GM19324 (cell line): ENCODE results near the gene EXD3.
"Not testable (repeated sequence)": the region's sequence is repeated elsewhere in the genome, so short reads cannot be mapped to it uniquely, and the experiment has no call there.

ENCODE experiments used
- ATAC-seq: cut with Tn5 transposase; IDR thresholded peaks from one replicate; pipeline ENCODE4 v1.9.1; 2021; ENCODE audit warnings: mild to moderate bottlenecking, moderate library complexity; ENCODE audit not compliant: unreplicated experiment, low FRiP score

Gene EXD3

GRCh38 chr9:137352511-137353222 is 70.3 kb downstream of the EXD3 start:
- ATAC-seq = no peak

- ATAC-seq = no peak
Observed at GRCh38 chr9:137351781-137352501, 71.0 kb downstream of the EXD3 start.

DNA sequence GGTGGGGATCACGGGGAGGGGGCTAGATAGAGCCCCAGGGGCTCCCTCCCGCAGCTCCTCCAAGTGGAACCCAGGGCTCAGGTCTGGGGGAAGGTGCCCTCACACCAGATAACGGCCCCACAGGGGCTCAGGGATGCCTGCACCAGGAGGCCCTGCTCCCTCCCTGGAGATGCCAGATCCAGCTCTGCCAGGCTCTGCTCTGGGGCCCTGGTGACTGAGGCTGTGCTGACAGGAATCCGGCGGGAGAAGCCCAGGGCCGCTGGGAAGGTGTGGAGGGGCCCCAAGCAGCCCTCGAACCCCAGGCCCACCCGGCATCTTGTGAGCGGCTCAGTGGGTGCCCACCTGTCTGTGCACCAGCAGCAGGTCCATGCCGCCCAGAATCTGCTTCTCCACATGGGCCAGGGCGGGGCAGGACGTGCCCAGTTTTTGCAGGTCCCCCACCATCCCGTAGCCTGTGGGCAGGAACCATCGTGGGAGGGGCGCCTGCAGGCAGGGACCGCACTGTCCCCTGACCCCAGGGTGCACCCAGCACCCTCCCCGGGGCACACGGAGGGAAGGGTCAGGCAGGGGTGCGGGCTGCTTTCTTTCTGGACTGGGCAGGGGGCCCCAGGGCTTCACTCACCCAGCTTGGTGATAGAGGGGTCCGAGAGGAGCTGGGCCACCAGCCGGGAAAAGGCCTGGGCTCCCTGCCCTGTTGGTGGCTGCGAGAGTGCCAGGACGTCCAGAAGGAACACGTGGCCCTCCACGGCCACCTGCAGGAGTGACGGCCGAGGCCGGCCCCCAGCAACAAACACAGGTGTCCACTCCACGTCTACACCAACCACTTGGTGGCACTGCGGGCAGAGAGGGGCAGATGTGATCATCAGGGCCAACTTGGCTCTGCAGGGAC is 72.0 kb downstream of the EXD3 start:
- no peak for ATAC-seq

DNA sequence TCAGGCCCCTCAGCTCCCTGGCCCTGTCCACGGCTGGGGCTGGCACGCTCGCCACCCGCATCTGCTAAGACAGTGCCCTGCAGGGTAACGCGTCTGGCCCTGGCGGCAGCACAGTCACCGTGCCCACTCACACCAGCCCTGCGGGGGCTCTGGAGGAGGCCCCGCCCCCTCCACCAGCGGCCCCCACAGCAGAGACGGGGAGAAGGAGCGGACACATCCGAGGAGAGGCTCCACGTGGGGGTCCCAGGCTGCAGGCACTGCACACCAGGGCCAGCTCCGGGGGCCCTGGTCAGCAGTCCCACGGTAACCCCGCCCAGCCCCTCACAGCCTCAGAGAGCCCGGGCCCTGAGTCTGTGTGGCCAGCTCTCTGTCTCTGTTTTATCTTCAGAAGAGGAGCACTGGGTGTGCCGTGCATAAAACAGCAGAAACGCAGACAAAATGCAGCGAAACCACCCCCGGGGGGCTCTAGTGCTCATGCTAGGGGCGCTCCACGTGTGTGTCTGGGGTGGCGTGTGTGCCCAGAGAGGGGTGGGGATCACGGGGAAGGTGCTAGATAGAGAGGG is 73.4 kb downstream of the EXD3 start:
- ATAC-seq = no peak

DNA sequence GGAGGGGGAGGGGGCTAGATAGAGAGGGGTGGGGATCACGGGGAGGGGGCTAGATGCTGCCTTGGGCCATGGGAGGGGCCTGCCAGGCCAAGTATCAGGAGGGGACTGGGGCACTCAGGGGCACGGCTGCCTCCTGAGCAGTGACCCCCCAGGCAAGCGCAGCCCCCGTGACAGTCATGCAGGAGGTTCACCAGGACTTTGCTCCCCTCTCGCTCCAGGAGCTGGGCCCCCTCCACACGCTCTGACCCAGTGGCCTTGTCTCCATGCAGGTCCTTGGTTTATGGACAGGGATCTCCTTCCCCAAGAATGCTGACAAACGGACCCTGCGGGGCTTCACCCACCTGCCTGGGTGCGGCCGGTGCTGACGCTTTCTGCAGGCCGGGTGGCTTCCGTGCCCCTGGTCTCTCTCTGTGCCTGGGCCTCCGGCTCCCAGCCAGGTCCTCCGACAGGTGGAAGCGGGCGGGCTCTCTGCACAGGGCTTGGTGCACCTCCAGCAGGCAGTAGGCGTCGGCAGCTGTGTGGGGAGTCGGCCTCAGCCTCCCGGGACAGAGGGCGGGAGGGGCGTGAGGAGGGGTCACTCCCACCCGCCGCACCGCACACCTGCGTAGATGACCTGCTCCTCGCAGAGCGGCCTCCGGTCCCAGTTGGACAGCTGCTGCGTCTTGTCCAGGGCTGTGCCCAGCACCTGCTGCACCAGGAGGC is 74.0 kb downstream of the EXD3 start:
- ATAC-seq = no peak

GRCh38 chr9:137347928-137348327 is 75.0 kb downstream of the EXD3 start:
- no peak for ATAC-seq

DNA sequence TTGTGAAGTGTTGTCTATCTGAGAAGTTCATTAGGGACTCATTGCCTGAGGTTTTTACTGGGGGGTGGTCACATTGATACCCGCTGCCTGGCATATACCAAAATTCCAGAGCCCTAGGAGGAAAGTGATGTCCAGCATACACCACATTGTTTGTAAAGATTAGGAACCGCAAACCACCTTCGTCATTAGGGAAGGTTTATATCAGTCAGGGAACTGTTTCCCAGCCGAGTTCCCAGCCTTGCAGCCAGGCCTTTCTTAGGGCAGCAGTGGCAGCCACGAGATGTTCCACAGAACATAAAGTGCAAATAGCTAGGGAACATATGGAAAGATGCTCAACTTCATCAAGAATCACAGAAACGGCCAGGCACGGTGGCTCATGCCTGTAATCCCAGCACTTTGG is 80.5 kb downstream of the EXD3 start:
- ATAC-seq = no peak

- ATAC-seq = no peak
Observed at GRCh38 chr9:137341227-137341626, 81.7 kb downstream of the EXD3 start.

DNA sequence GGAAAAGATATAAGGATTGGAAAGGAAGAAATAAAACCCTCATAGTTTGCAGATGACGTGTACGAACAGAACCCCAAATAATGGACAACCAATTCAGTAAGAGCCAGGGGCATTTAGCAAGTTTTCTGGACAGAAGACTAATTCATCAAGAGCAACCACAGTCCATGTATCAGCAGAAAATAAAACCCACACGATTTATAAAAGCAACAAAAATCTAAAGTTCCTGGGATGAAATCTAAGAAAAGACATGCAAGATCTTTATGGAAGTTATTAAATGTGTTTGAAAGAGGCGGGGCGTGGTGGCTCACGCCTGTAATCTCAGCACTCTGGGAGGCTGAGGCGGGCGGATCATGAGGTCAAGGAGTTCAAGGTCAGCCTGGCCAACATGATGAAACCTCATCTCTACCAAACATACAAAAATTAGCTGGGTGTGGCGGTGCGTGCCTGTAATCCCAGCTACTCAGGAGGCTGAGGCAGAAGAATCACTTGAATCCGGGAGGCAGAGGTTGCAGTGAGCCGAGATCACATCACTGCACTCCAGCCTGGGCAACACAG is 83.0 kb downstream of the EXD3 start:
- ATAC-seq = not testable (repeated sequence)

DNA sequence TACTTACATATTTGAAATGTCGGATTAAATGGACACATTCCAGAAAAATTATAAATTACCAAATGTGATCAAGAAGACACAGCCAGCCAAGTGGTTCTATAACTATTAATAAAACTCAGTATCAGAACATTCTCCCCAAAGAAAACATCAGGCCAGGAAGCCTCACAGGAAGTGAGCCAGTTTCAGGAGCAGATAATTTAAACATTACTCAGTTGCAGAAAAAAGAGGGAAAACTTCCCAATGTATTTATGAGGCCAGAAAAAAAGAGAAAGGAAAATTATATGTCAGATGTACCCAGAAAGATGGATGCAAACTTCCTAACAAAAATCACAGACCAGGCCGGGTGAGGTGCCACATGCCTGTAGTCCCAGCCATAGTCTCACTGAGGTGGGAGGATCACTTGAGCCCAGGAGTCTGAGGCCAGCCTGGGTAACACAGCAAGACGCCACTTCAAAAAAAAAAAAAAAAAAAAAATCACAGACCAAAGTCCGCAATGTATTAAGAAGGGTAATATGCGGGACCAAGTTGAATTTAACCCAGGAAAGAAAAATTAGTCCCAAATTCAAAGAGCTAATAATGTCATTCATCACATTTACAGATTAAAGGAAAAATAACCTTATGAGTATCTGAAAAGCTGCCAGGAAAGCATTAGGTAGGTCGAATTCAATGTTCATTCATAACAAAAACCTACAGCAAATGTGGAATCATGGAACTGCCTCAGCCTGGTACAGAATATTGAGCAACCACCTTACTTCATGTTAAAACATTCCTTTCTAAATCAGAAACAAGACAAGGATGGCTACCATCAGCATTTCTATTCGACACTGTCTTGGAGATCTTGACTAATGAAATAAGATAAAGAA is 83.7 kb downstream of the EXD3 start:
- ATAC-seq = no peak

DNA sequence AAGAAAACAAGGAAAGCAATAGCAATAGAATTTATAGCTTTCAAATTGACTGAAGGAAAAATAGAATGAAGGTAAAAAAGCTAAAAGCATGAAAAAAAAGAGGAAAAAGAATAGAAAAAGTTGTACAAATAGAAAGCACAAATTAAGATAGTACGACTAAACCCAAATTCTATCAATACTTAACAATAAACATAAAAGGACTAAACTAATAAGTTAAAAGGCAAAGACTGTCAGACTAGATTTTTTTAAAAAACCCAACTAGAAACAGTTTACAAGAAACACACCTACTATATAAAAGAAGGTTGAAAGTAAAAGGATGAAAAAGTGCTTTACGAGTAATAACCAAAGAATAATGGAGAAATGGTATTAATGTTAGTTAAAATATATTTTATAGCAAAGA is 86.2 kb downstream of the EXD3 start:
- no peak for ATAC-seq

- no peak for ATAC-seq
Observed at GRCh38 chr9:137333016-137333671, 89.8 kb downstream of the EXD3 start.

DNA sequence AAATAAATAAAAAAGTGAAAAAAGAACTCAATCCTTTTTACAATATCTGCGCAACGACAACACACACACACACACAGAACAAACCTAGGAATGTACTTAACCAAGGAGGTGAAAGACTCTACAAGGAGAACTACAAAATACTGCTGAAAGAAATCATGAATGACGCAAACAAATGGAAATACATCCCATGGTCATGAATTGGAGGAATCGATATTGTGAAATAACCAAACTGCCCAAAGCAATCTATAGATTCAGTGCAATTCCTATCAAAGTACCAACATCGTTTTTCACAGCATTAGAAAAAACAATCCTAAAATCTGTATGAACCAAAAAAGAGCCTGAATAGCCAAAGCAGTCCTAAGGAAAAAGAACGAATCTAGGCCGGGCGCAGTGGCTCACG is 91.0 kb downstream of the EXD3 start:
- ATAC-seq = no peak

DNA sequence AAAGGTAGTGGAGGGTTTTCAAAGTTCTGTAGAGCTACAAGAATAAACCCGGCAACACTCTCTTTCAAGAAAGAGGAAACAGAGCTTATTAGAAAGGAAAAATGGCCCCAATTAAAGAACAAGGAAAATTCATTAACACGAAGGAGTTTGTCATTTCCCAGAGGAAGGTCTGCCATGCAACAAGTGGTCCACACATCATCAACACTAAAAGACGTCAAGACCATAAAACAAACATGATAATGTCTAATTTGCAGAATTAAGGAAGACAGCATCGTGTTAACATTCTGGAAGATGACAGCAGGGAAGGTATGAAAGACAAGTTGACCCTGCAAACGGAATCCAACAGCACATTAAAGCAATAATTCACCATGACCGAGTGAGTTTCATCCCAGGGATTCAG is 92.3 kb downstream of the EXD3 start:
- no peak for ATAC-seq

DNA sequence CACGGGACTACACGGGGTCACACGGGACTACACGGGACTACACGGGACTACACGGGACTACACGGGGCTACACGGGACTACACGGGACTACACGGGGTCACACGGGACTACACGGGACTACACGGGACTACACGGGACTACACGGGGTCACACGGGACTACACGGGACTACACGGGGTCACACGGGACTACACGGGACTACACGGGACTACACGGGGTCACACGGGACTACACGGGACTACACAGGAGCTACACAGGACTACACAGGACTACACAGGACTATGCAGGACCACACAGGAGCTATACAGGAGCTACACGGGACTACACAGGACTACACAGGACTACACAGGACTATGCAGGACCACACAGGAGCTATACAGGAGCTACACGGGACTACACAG is 93.4 kb downstream of the EXD3 start:
- not testable (repeated sequence) for ATAC-seq

DNA sequence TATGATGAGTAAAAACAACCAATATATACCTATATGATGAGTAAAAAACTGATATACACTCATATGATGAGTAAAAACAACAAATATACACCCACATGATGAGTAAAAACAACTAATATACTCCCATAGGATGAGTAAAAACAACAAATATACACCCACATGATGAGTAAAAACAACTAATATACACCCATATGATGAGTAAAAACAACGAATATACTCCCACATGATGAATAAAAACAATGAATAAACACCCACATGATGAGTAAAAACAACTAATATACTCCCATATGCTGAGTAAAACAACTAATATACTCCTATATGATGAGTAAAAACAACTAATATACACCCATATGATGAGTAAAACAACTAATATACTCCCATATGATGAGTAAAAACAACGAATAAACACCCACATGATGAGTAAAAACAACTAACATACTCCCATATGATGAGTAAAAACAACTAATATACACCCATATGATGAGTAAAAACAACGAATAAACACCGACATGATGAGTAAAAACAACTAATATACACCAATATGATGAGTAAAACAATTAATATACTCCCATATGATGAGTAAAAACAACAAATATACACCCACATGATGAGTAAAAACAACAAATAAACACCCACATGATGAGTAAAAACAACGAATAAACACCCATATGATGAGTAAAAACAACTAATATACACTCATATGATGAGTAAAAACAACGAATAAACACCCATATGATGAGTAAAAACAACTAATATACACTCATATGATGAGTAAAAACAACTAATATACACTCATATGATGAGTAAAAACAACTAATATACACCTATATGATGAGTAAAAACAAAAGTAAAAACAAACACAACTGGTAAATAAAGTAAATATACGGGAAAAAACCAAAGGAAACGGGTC is 95.1 kb downstream of the EXD3 start:
- ATAC-seq = not testable (repeated sequence)

GRCh38 chr9:137326445-137327065 is 96.4 kb downstream of the EXD3 start:
- ATAC-seq = no peak
